Endothelial cell of umbilical vein (primary cell): ENCODE measurements around the gene RMND5B.

ENCODE experiments used
- CTCF ChIP-seq, 2 donors: IDR thresholded peaks; 1 replicate in 1 of 2; 2 replicates in 1 of 2; pipeline ENCODE4 v1.5.1; 2011; ENCODE audit warnings: low read length in 2 of 2, mild to moderate bottlenecking in 2 of 2, moderate library complexity in 2 of 2, control low read depth in 1 of 2, inconsistent platforms in 1 of 2, low read depth in 1 of 2; ENCODE audit not compliant: insufficient read depth in 1 of 2; ENCODE audit errors: extremely low read depth in 1 of 2
- EZH2 ChIP-seq: IDR thresholded peaks from 2 replicates; pipeline ENCODE4 v1.6.1; 2012; ENCODE audit warnings: borderline replicate concordance, low read depth, mild to moderate bottlenecking, moderate library complexity, low read length, inconsistent platforms; ENCODE audit not compliant: severe bottlenecking
- JUN ChIP-seq: IDR thresholded peaks from 2 replicates; pipeline ENCODE4 v1.6.1; 2011; ENCODE audit warnings: borderline replicate concordance, low read depth; ENCODE audit not compliant: insufficient read length, insufficient read depth
- MAX ChIP-seq: IDR thresholded peaks from 2 replicates; pipeline ENCODE4 v1.6.1; 2011; ENCODE audit not compliant: insufficient read depth, insufficient read length
- POLR2A ChIP-seq: IDR thresholded peaks from 2 replicates; pipeline ENCODE4 v1.6.1; 2012; ENCODE audit warnings: low read depth, mild to moderate bottlenecking, control low read depth, low read length
- POLR2AphosphoS5 ChIP-seq: IDR thresholded peaks from 2 replicates; pipeline ENCODE4 v1.6.1; 2012; ENCODE audit warnings: low read depth, mild to moderate bottlenecking, control low read depth, low read length, moderate library complexity; ENCODE audit not compliant: insufficient read depth

DNA sequence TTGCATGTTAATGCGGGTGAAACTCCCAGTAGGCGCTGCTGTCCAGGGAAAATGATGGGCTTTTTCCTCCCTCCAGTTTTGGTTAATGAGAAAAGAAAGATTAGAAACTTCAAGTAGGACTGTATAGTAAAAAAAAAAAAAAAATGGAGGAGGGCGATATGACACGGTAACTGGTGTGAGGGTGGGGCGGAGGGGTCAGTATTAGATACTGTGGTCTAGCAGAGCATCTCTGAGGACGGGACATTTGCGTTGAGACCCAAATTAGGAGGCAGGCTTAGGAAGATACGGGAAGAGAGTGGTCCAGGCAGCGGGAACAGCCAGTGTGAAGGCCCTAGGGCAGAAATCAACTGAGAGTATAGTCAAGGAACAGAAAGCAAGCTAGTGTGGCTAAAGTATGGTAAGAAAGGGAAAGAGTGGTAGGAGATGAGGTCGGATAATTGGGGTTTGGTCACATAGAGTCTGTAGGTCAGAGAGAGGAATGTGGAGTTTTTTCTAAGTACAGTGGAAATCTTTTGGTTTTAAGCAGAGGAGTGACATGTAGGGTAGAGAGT, 707 bp downstream of the RMND5B start:
- TF ChIP-seq CTCF (IDR thresholded peaks at IDR 0.05; ENCODE audit: extremely low read depth in 1 of 2, insufficient read depth in 1 of 2, low read depth in 1 of 2, low read length in 2 of 2), result no peak
- no peak for TF ChIP-seq JUN
- no peak for TF ChIP-seq EZH2
- TF ChIP-seq POLR2A, result no peak
- TF ChIP-seq MAX, result no peak
- no peak for TF ChIP-seq POLR2AphosphoS5
